HepG2 (cell line): ENCODE measurements around the gene HILPDA. TPM values are rescaled to one million over a fixed set of nuclear protein-coding genes. Genes with fewer than 3 reads are reported as not detected.

ENCODE experiments used
- ARNT2 ChIP-seq: sonication (generic); formaldehyde crosslinking; IDR thresholded peaks from 2 replicates; pipeline ENCODE4 v1.8.0; 2022; ENCODE audit warnings: mild to moderate bottlenecking, low read depth, missing genetic modification reagents, moderate library complexity
- ASH2L ChIP-seq: fragments of 300-600, 200-600 bp; sonication (generic); IDR thresholded peaks from 2 replicates; pipeline ENCODE4 v1.7.0; 2017; ENCODE audit warnings: low read depth, mild to moderate bottlenecking, moderate library complexity, mixed read lengths, low read length; ENCODE audit not compliant: insufficient read length
- ATF7-NPFF ChIP-seq: sonication (generic); formaldehyde crosslinking; IDR thresholded peaks from 2 replicates; pipeline ENCODE4 v1.8.1; 2023; ENCODE audit warnings: mild to moderate bottlenecking, low read depth, missing genetic modification reagents, moderate library complexity
- BORCS8-MEF2B ChIP-seq: sonication (generic); formaldehyde crosslinking; IDR thresholded peaks from 2 replicates; pipeline ENCODE4 v1.8.0; 2022; ENCODE audit warnings: mild to moderate bottlenecking, missing genetic modification reagents
- CHD2 ChIP-seq: IDR thresholded peaks from 2 replicates; pipeline ENCODE4 v1.6.1; 2011; ENCODE audit warnings: low read depth, low read length, improper control_type of control experiment
- FOSL2 ChIP-seq: sonication (generic); formaldehyde crosslinking; IDR thresholded peaks from 2 replicates; pipeline ENCODE4 v1.4.0; 2020; ENCODE audit warnings: missing genetic modification reagents
- GABPA ChIP-seq, 2 experiments: IDR thresholded peaks; 2 replicates each; pipeline ENCODE4 v1.6.1; 2011 to 2016; ENCODE audit warnings: low read depth in 2 of 2, low read length in 1 of 2, missing biosample characterization in 1 of 2, missing genetic modification characterization in 1 of 2
- KAT7 ChIP-seq: IDR thresholded peaks from 2 replicates; pipeline ENCODE4 v1.6.1; 2018; ENCODE audit warnings: borderline replicate concordance, missing compliant biosample characterization
- KDM3A ChIP-seq: IDR thresholded peaks from 2 replicates; pipeline ENCODE4 v1.6.1; 2018; ENCODE audit warnings: low read depth, missing compliant biosample characterization
- KDM5A ChIP-seq: fragments of 200-600 bp; sonication (generic); IDR thresholded peaks from 2 replicates; pipeline ENCODE4 v1.7.0; 2018; ENCODE audit warnings: antibody characterized with exemption, mild to moderate bottlenecking, low read length, borderline replicate concordance
- MNT ChIP-seq: fragments of 450-650 bp; IDR thresholded peaks from 2 replicates; pipeline ENCODE4 v1.6.1; 2016
- MXI1 ChIP-seq: IDR thresholded peaks from 3 replicates; pipeline ENCODE4 v1.6.1; 2012; ENCODE audit warnings: low read depth, low read length, inconsistent platforms, borderline replicate concordance
- NCOA2 ChIP-seq: sonication (generic); formaldehyde crosslinking; IDR thresholded peaks from 2 replicates; pipeline ENCODE4 v1.8.0; 2022; ENCODE audit warnings: inconsistent platforms
- PITX1 ChIP-seq: sonication (generic); formaldehyde crosslinking; IDR thresholded peaks from 2 replicates; pipeline ENCODE4 v1.5.1; 2020; ENCODE audit warnings: mild to moderate bottlenecking, missing genetic modification reagents
- RELA ChIP-seq: sonication (generic); formaldehyde crosslinking; IDR thresholded peaks from 2 replicates; pipeline ENCODE4 v1.4.0; 2020; ENCODE audit warnings: missing genetic modification reagents
- REPIN1 ChIP-seq: sonication (generic); formaldehyde crosslinking; IDR thresholded peaks from 2 replicates; pipeline ENCODE4 v1.8.0; 2022; ENCODE audit warnings: missing genetic modification reagents, low read depth, mild to moderate bottlenecking, borderline replicate concordance
- RORA ChIP-seq: sonication (generic); formaldehyde crosslinking; IDR thresholded peaks from 2 replicates; pipeline ENCODE4 v1.5.0; 2020; ENCODE audit warnings: mild to moderate bottlenecking, missing genetic modification reagents, moderate library complexity
- TBX3 ChIP-seq: fragments of 450-650 bp; IDR thresholded peaks from 2 replicates; pipeline ENCODE4 v1.6.1; 2017; ENCODE audit warnings: antibody characterized with exemption, mild to moderate bottlenecking, inconsistent platforms, borderline replicate concordance
- YY1 ChIP-seq: IDR thresholded peaks from 2 replicates; pipeline ENCODE4 v1.6.1; 2011; ENCODE audit warnings: low read length, low read depth, moderate library complexity, mild to moderate bottlenecking; ENCODE audit not compliant: insufficient read depth, insufficient replicate concordance
- ZBTB21 ChIP-seq: sonication (generic); formaldehyde crosslinking; IDR thresholded peaks from 2 replicates; pipeline ENCODE4 v1.4.0; 2020; ENCODE audit warnings: missing genetic modification reagents
- ZIK1 ChIP-seq: sonication (generic); formaldehyde crosslinking; IDR thresholded peaks from 2 replicates; pipeline ENCODE4 v1.5.0; 2020; ENCODE audit warnings: mild to moderate bottlenecking, low read depth, missing genetic modification reagents, borderline replicate concordance
- ZNF256 ChIP-seq: sonication (generic); formaldehyde crosslinking; conservative IDR thresholded peaks from 2 replicates; pipeline ENCODE4 v1.4.0; 2020; ENCODE audit warnings: missing genetic modification reagents
- ZNF792 ChIP-seq: IDR thresholded peaks from 2 replicates; pipeline ENCODE4 v1.6.1; 2016
- ZNF800 ChIP-seq: sonication (generic); formaldehyde crosslinking; IDR thresholded peaks from 2 replicates; pipeline ENCODE4 v1.4.0; 2020; ENCODE audit warnings: missing genetic modification reagents
- polyA plus RNA-seq, 8 experiments: library from polyadenylated mRNA; depleted of rRNA in 3 of 8; stranded (reverse) in 7 of 8; unstranded in 1 of 8; fragments of >200 nt; fragmentation: Illumina TruSeq in 4 of 8; extraction: Trizol in 4 of 8; gene quantifications; 2 replicates each; pipeline versions ENCODE4 v1.2.1 to v1.2.3, GENCODE V29; 2011 to 2016; ENCODE audit warnings: low read depth in 4 of 8, missing spikeins in 1 of 8, mixed read lengths in 1 of 8; ENCODE audit not compliant: insufficient read depth in 1 of 8
- total RNA-seq, 5 experiments: library from RNA; depleted of rRNA; stranded (reverse); fragments of >200 nt; fragmentation: Illumina TruSeq; extraction: Trizol; gene quantifications; 2 replicates each; pipeline ENCODE4 v1.2.3, GENCODE V29; 2016; ENCODE audit warnings: low read depth in 1 of 5
- TF ChIP-seq, protein P1 (sequence below): IDR thresholded peaks from 2 replicates; pipeline ENCODE4 v1.6.1; 2016; ENCODE audit warnings: low read depth, borderline replicate concordance

HILPDA gene
- total and polyA plus RNA-seq, 2 of the 13 experiments (the other 11 are each of a cell fraction or from before 2014, with no cell fraction given): 11.1 to 44.0 TPM

GRCh38 chr7:128476402-128477335 lies 21.0 kb downstream of the HILPDA start, which contains the start of gene METTL2B (continued):
- TF ChIP-seq ASH2L (peak; percentile 84), GABPA (IDR thresholded peaks at IDR 0.05; ENCODE audit: low read depth, low read length) (peak; percentile 84), GABPA (CRISPR knock-in tag; IDR thresholded peaks at IDR 0.05; ENCODE audit: low read depth) (peak; percentile 97), ZIK1 (peak; percentile 81; the same call in 1 of the 2 replicates), RELA (CRISPR knock-in tag) (peak; percentile 53; the same call in 1 of the 2 replicates), KAT7 (CRISPR knock-in tag) (peak; percentile 19; the same call in 1 of the 2 replicates), CHD2 (peak; percentile 89), ATF7-NPFF (peak; percentile 71), TBX3 (peak; percentile 32; the same call in 1 of the 2 replicates), ZNF792 (CRISPR knock-in tag) (peak; percentile 52; the same call in 1 of the 2 replicates), PITX1 (CRISPR knock-in tag) (peak; percentile 81; the same call in 1 of the 2 replicates), RORA (CRISPR knock-in tag) (peak; percentile 59; the same call in 1 of the 2 replicates), NCOA2 (peak; percentile 39; the same call in 1 of the 2 replicates), REPIN1 (peak; percentile 62; the same call in 1 of the 2 replicates), ZNF800 (CRISPR knock-in tag) (peak; percentile 54; the same call in 1 of the 2 replicates), KDM5A (peak; percentile 64; the same call in 1 of the 2 replicates), MXI1 (peak; percentile 75; the same call in 1 of the 3 replicates), YY1 (peak; percentile 96), KDM3A (0 out of 2 replicates have a peak, but pooled peaks have one; percentile 42), ARNT2 (peak; percentile 90), ZNF256 (CRISPR knock-in tag) (0 out of 2 replicates have a peak, but pooled peaks have one; percentile 84), BORCS8-MEF2B (CRISPR knock-in tag) (peak; percentile 52; the same call in 1 of the 2 replicates), MNT (0 out of 2 replicates have a peak, but pooled peaks have one; percentile 17), ZBTB21 (CRISPR knock-in tag) (0 out of 2 replicates have a peak, but pooled peaks have one; percentile 58), FOSL2 (peak; percentile 31)
- TF ChIP-seq, protein P1, sequence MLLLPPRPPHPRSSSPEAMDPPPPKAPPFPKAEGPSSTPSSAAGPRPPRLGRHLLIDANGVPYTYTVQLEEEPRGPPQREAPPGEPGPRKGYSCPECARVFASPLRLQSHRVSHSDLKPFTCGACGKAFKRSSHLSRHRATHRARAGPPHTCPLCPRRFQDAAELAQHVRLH (CRISPR knock-in tag): peak; percentile 91
